IgD-negative memory B cell (primary cell): ENCODE results near the gene GDF10. TPM values are rescaled to one million over a fixed set of nuclear protein-coding genes. Genes with fewer than 3 reads are reported as not detected.

Source experiments
- H3K27ac Mint-ChIP-seq, 3 donors: one replicate each; pipeline ENCODE4 v1.8.0; 2020 to 2022; ENCODE audit warnings: mild to moderate bottlenecking in 3 of 3, mixed read lengths in 3 of 3, moderate library complexity in 1 of 3
- H3K27me3 Mint-ChIP-seq: one replicate; pipeline ENCODE4 v1.8.0; 2021; ENCODE audit warnings: mixed read lengths
- H3K36me3 Mint-ChIP-seq: one replicate; pipeline ENCODE4 v1.8.0; 2020; ENCODE audit warnings: mild to moderate bottlenecking, mixed read lengths
- H3K4me1 Mint-ChIP-seq, 3 donors: one replicate each; pipeline ENCODE4 v1.8.0; 2020 to 2022; ENCODE audit warnings: mixed read lengths in 3 of 3, mild to moderate bottlenecking in 1 of 3
- H3K4me3 Mint-ChIP-seq, 4 donors: one replicate each; pipeline ENCODE4 v1.8.0; 2020 to 2022; ENCODE audit warnings: mild to moderate bottlenecking in 4 of 4, mixed read lengths in 4 of 4, moderate library complexity in 3 of 4
- H3K9me3 Mint-ChIP-seq, 3 donors: one replicate each; pipeline ENCODE4 v1.8.0; 2020 to 2021; ENCODE audit warnings: mixed read lengths in 3 of 3, mild to moderate bottlenecking in 1 of 3
- polyA plus RNA-seq: library from polyadenylated mRNA; unstranded; fragments of 300-500 nt; fragmentation: Illumina TruSeq; gene quantifications from one replicate; pipeline ENCODE4 v1.2.3, GENCODE V29; 2021

Gene GDF10
- polyA plus RNA-seq, 1 donor from 2014 or later = not detected

- Mint-ChIP-seq H3K4me3 (no peak overlapping the region), H3K27me3 (no peaks in the 10 kb centered on the region), H3K9me3 (no peaks in the 10 kb centered on the region), H3K4me1 (no peaks in the 10 kb centered on the region), H3K36me3 (no peaks in the 10 kb centered on the region), H3K27ac (no peak overlapping the region)
Observed at GRCh38 chr10:47350671-47351640, 51.0 kb downstream of the GDF10 start.

DNA sequence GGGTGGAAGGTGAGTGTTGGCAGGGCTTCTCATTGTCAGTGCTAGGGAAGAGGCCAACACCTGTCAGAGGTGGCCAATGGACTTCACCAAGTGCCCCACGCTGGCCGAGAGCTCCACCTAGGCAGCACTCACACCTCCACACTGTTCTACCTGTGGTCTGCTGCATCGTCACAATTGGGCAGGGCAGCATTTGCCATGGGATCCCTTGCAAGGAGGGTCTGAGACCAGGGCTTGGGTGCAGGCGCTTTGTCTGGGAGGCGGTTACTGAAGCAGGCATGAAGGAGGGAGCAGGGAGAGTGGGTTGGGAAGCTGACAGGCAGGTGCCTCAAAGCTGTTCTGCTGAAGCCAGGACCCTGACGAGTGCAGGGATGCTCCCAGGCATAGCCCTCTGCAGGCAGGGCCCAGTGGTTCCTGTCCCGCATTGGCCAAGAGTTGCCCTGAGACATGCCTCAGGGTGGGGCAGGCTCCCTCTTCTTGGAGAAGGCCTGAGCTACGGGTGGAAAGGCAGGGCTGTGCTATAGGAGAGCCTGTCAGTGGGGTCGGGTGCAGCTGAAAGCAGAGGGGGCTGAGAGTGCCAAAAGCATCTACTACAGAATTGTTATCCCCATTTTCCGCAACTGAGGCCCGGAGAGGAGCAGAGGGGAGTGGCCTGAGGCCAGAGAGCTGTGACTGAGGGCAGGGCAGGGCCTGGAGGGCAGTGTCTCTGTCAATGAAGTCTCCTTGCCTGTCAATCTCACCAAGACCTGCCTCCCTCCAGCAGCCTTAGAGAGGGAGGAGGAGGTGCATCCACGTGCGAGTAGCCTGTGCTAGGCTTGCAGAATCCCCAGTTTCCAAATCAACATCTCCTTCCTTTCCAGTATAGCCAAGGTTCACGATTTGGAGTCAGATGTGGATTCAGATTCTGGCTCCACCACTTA is 52.2 kb downstream of the GDF10 start:
- H3K36me3 Mint-ChIP-seq = no peaks in the 10 kb centered on the region
- H3K4me3 Mint-ChIP-seq = no peak overlapping the region
- H3K4me1 Mint-ChIP-seq = no peaks in the 10 kb centered on the region
- H3K27ac Mint-ChIP-seq = no peak overlapping the region
- no peaks in the 10 kb centered on the region for H3K27me3 Mint-ChIP-seq
- H3K9me3 Mint-ChIP-seq = no peaks in the 10 kb centered on the region

DNA sequence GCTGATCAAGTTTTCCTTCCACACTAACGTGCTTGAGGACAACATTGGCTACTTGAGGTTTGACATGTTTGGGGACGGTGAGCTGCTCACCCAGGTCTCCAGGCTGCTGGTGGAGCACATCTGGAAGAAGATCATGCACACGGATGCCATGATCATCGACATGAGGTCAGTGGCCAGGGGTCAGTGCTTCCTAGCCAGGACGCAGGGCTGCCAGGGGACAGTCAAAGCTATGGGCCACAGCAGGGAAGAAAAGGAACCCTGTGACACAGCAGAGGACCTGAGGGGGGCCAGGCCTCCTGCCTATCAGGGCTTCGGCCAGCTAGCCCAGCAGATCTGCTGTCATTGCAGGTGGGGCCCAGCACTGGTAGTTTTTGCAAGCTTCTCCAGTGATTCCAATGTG is 53.4 kb downstream of the GDF10 start:
- Mint-ChIP-seq H3K9me3 (no peaks in the 10 kb centered on the region), H3K27me3 (no peaks in the 10 kb centered on the region), H3K4me1 (no peaks in the 10 kb centered on the region), H3K36me3 (no peaks in the 10 kb centered on the region), H3K4me3 (no peak overlapping the region), H3K27ac (no peak overlapping the region)

- no peak overlapping the region for H3K27ac Mint-ChIP-seq
- H3K27me3 Mint-ChIP-seq = peaks cover 1% of the 10 kb centered on the region
- H3K4me3 Mint-ChIP-seq = no peak overlapping the region
- H3K36me3 Mint-ChIP-seq = no peaks in the 10 kb centered on the region
- H3K4me1 Mint-ChIP-seq = no peaks in the 10 kb centered on the region
- no peaks in the 10 kb centered on the region for H3K9me3 Mint-ChIP-seq
Observed at GRCh38 chr10:47354165-47354564, 54.2 kb downstream of the GDF10 start.

GRCh38 chr10:47354900-47355299 is 54.9 kb downstream of the GDF10 start:
- peaks cover 1% of the 10 kb centered on the region for H3K27me3 Mint-ChIP-seq
- H3K4me3 Mint-ChIP-seq = no peak overlapping the region
- H3K27ac Mint-ChIP-seq = no peak overlapping the region
- H3K4me1 Mint-ChIP-seq = no peaks in the 10 kb centered on the region
- no peaks in the 10 kb centered on the region for H3K9me3 Mint-ChIP-seq
- no peaks in the 10 kb centered on the region for H3K36me3 Mint-ChIP-seq

DNA sequence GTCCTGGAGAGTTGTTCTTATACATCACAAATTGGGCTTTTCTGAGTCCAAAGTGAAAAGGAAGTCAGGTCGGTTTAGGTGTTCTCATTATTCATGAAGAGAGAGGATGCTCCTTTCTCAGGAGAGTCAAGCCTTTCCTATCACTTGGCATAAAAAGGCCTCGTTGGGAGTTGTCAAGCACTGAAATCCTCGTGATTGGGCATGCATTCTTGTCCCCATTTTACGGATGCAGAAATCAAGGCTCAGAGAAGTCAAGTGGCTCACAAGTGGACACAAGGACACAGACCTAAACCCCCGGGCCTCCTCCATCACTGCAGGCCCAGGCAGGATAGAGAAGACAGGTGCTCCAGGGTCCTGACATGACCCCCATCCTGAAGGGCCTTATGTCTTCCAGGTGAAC is 56.7 kb downstream of the GDF10 start:
- Mint-ChIP-seq H3K27ac (no peak overlapping the region), H3K27me3 (peaks cover 5% of the 10 kb centered on the region), H3K4me1 (no peaks in the 10 kb centered on the region), H3K36me3 (no peaks in the 10 kb centered on the region), H3K4me3 (no peak overlapping the region), H3K9me3 (no peaks in the 10 kb centered on the region)

DNA sequence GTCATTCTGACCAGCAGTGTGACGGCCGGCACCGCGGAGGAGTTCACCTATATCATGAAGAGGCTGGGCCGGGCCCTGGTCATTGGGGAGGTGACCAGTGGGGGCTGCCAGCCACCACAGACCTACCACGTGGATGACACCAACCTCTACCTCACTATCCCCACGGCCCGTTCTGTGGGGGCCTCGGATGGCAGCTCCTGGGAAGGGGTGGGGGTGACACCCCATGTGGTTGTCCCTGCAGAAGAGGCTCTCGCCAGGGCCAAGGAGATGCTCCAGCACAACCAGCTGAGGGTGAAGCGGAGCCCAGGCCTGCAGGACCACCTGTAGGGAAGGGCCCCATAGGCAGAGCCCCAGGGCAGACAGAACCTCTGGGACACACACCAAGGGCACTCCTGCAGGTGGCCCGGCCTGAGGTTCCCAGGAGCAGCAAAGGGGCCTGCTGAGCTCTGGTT is 57.2 kb downstream of the GDF10 start:
- no peak overlapping the region for H3K27ac Mint-ChIP-seq
- H3K9me3 Mint-ChIP-seq = no peaks in the 10 kb centered on the region
- H3K4me1 Mint-ChIP-seq = no peaks in the 10 kb centered on the region
- H3K36me3 Mint-ChIP-seq = no peaks in the 10 kb centered on the region
- peaks cover 5% of the 10 kb centered on the region for H3K27me3 Mint-ChIP-seq
- no peak overlapping the region for H3K4me3 Mint-ChIP-seq

- Mint-ChIP-seq H3K27ac (peak overlapping the region in 1 of 3 donors; percentile 46), H3K4me1 (no peaks in the 10 kb centered on the region), H3K36me3 (no peaks in the 10 kb centered on the region), H3K4me3 (no peak overlapping the region), H3K27me3 (peaks cover 5% of the 10 kb centered on the region), H3K9me3 (no peaks in the 10 kb centered on the region)
Observed at GRCh38 chr10:47357911-47358310, 57.9 kb downstream of the GDF10 start.

GRCh38 chr10:47358457-47358856 is 58.5 kb downstream of the GDF10 start:
- Mint-ChIP-seq H3K27me3 (peaks cover 5% of the 10 kb centered on the region), H3K4me1 (no peaks in the 10 kb centered on the region), H3K36me3 (no peaks in the 10 kb centered on the region), H3K27ac (peak overlapping the region in 1 of 3 donors; percentile 46), H3K4me3 (no peak overlapping the region), H3K9me3 (no peaks in the 10 kb centered on the region)

- Mint-ChIP-seq H3K27ac (no peak overlapping the region), H3K9me3 (no peaks in the 10 kb centered on the region), H3K36me3 (no peaks in the 10 kb centered on the region), H3K27me3 (peaks cover 5% of the 10 kb centered on the region), H3K4me3 (no peak overlapping the region), H3K4me1 (no peaks in the 10 kb centered on the region)
Observed at GRCh38 chr10:47359101-47359500, 59.1 kb downstream of the GDF10 start.

DNA sequence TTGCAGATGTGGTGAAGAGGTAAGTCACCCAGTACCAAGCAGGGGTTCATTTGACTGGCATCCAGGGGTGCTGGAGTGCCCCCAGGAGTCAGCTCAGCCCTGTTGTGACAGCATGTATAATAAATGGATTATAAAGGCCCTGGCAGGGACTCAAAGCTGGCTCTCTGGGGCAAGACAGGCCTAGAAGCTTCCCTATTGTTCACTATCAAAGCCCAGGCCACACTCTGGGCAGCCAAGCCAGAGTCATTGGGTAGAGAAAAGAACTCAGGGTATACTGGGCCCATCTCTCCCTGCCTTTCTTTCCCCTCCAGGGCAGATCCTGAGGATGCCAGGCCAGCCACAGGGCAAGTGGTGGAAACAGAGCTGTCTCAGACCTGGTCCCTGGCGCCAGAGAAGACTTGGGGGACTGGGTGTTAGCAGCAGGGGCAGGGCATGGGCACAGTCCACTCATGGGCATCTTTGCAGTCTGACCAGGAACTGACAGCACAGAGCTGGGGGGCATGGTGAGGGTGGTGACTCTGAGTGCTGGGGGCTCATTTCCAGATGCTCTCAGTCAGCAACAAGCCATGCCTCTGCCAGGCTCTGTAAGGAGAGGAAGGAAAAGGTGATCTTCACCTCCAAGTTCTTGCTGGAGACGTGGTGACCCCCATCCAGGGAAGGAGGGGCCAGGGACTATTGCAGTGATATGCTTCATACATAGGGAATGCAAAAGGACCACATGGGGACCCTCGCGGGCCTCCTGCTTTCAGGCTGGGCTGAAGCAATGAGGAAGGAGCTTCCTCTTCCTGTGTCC is 59.8 kb downstream of the GDF10 start:
- Mint-ChIP-seq H3K27ac (no peak overlapping the region), H3K36me3 (no peaks in the 10 kb centered on the region), H3K9me3 (no peaks in the 10 kb centered on the region)

GRCh38 chr10:47360419-47361040 is 60.5 kb downstream of the GDF10 start:
- Mint-ChIP-seq H3K9me3 (no peaks in the 10 kb centered on the region), H3K27ac (no peak overlapping the region), H3K27me3 (peaks cover 7% of the 10 kb centered on the region), H3K4me3 (no peak overlapping the region), H3K36me3 (no peaks in the 10 kb centered on the region), H3K4me1 (no peaks in the 10 kb centered on the region)

More for the DNA sequence above, 59.8 kb downstream of the GDF10 start:
- no peaks in the 10 kb centered on the region for H3K4me1 Mint-ChIP-seq
- peaks cover 7% of the 10 kb centered on the region for H3K27me3 Mint-ChIP-seq
- no peak overlapping the region for H3K4me3 Mint-ChIP-seq

DNA sequence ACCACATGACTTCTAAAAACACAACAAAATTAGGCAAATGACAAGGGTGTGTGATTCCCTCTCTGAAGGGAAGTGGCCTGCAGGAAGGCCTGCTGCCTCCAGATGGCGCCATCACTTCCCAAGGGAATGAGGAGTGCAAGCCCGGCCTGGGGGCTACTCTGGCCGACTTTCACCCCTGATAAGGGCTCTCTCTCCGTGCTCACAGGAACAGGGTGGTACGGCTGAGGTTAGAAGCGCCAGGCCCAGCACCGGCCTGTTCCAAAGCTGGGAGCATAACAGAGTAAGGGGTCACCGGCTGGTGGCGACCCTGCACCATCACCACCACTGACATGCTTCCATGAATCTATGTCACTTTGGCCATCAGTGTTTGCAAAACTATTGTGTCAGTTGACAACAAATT is 61.3 kb downstream of the GDF10 start:
- H3K27me3 Mint-ChIP-seq = peaks cover 10% of the 10 kb centered on the region
- H3K36me3 Mint-ChIP-seq = no peaks in the 10 kb centered on the region
- H3K9me3 Mint-ChIP-seq = no peaks in the 10 kb centered on the region
- peaks cover 0 to 2% (median 0%) of the 10 kb centered on the region in 3 donors for H3K4me1 Mint-ChIP-seq
- H3K4me3 Mint-ChIP-seq = no peak overlapping the region
- no peak overlapping the region for H3K27ac Mint-ChIP-seq

GRCh38 chr10:47362199-47362598 is 62.2 kb downstream of the GDF10 start:
- Mint-ChIP-seq H3K27me3 (peaks cover 12% of the 10 kb centered on the region), H3K27ac (peak overlapping the region in 1 of 3 donors; percentile 62), H3K4me3 (no peak overlapping the region), H3K4me1 (peaks cover 0 to 2% (median 0%) of the 10 kb centered on the region in 3 donors), H3K36me3 (no peaks in the 10 kb centered on the region), H3K9me3 (no peaks in the 10 kb centered on the region)
